ENCODE results near the gene NSUN2. TPM values are rescaled to one million over a fixed set of nuclear protein-coding genes. Genes with fewer than 3 reads are reported as not detected.

The NSUN2 gene
- total RNA-seq, 3 donors from 2014 or later (not counting 1 experiment from before 2014, with no cell fraction given), result 61.3 to 87.4 (median 81.4) TPM

- WGBS (ENCODE audit: insufficient coverage), result 72% methylated on average over 3 of the region's 3 CpGs
- H3K27ac Mint-ChIP-seq, result no peak overlapping the region
Measured at GRCh38 chr5:6592601-6593000, 40.2 kb downstream of the NSUN2 start.

GRCh38 chr5:6591671-6592288, 41.1 kb downstream of the NSUN2 start:
- Histone ChIP-seq H3K27me3 (ENCODE audit: control insufficient read depth, insufficient read depth, low read length) (peaks cover 2% of the 10 kb centered on the region), H3K4me3 (ENCODE audit: low read length) (no peak overlapping the region), H3K27ac (ENCODE audit: low read length) (no peak overlapping the region), H3K4me1 (ENCODE audit: control insufficient read depth, insufficient read depth, low read length) (no peaks in the 10 kb centered on the region), H3K9me3 (ENCODE audit: control insufficient read depth, insufficient read depth, low read length) (no peaks in the 10 kb centered on the region), H3K36me3 (ENCODE audit: control insufficient read depth, insufficient read depth, low read length) (peaks cover 3% of the 10 kb centered on the region)
- DNase-seq, result no peak
- H3K27ac Mint-ChIP-seq, result no peak overlapping the region
- peaks cover 9 to 11% of the 10 kb centered on the region in 2 donors for H3K27me3 Mint-ChIP-seq (ENCODE audit: low read depth in 2 of 2)
- H3K9me3 Mint-ChIP-seq, result no peaks in the 10 kb centered on the region
- H3K4me1 Mint-ChIP-seq, result peaks cover 4% of the 10 kb centered on the region in 2 donors
- 92% methylated on average over 12 of the region's 12 CpGs for WGBS (ENCODE audit: insufficient coverage)
- ATAC-seq, result no peak
- TF ChIP-seq CTCF (IDR thresholded peaks at IDR 0.05), result no peak
- intact Hi-C loops (cut with micrococcal nuclease), result no loop called here
- peaks cover 3% of the 10 kb centered on the region for H3K36me3 Mint-ChIP-seq
- H3K4me3 Mint-ChIP-seq, result no peak overlapping the region

More at GRCh38 chr5:6592601-6593000, 40.2 kb downstream of the NSUN2 start:
- H3K27me3 Mint-ChIP-seq (ENCODE audit: low read depth in 2 of 2), result peaks cover 7 to 9% of the 10 kb centered on the region in 2 donors
- no peak overlapping the region for H3K27ac ChIP-seq (ENCODE audit: low read length)
- H3K4me3 ChIP-seq (ENCODE audit: low read length), result no peak overlapping the region
- no peaks in the 10 kb centered on the region for H3K9me3 ChIP-seq (ENCODE audit: control insufficient read depth, insufficient read depth, low read length)
- peaks cover 2% of the 10 kb centered on the region for H3K27me3 ChIP-seq (ENCODE audit: control insufficient read depth, insufficient read depth, low read length)
- no peak for TF ChIP-seq CTCF (IDR thresholded peaks at IDR 0.05)
- H3K4me3 Mint-ChIP-seq, result no peak overlapping the region
- no peaks in the 10 kb centered on the region for H3K9me3 Mint-ChIP-seq
- H3K4me1 Mint-ChIP-seq, result peaks cover 4% of the 10 kb centered on the region in 2 donors
- intact Hi-C loops (cut with micrococcal nuclease), result no loop called here
- DNase-seq, result no peak
- peaks cover 3% of the 10 kb centered on the region for H3K36me3 ChIP-seq (ENCODE audit: control insufficient read depth, insufficient read depth, low read length)
- H3K36me3 Mint-ChIP-seq, result peaks cover 12% of the 10 kb centered on the region
- no peaks in the 10 kb centered on the region for H3K4me1 ChIP-seq (ENCODE audit: control insufficient read depth, insufficient read depth, low read length)
- no peak for ATAC-seq

- Histone ChIP-seq H3K36me3 (ENCODE audit: control insufficient read depth, insufficient read depth, low read length) (no peaks in the 10 kb centered on the region), H3K27me3 (ENCODE audit: control insufficient read depth, insufficient read depth, low read length) (peaks cover 2% of the 10 kb centered on the region), H3K4me1 (ENCODE audit: control insufficient read depth, insufficient read depth, low read length) (no peaks in the 10 kb centered on the region), H3K27ac (ENCODE audit: low read length) (no peak overlapping the region), H3K9me3 (ENCODE audit: control insufficient read depth, insufficient read depth, low read length) (no peaks in the 10 kb centered on the region), H3K4me3 (ENCODE audit: low read length) (no peak overlapping the region)
- Mint-ChIP-seq H3K4me1 (peaks cover 4% of the 10 kb centered on the region in 2 donors), H3K27me3 (ENCODE audit: low read depth in 2 of 2) (peaks cover 9 to 20% of the 10 kb centered on the region in 2 donors), H3K27ac (no peak overlapping the region), H3K4me3 (no peak overlapping the region), H3K9me3 (no peaks in the 10 kb centered on the region), H3K36me3 (no peaks in the 10 kb centered on the region)
- intact Hi-C loops (cut with micrococcal nuclease), result no loop called here
- ATAC-seq (no peak), DNase-seq (no peak)
- no peak for TF ChIP-seq CTCF (IDR thresholded peaks at IDR 0.05)
- WGBS (ENCODE audit: insufficient coverage), result 91% methylated on average over 2 of the region's 2 CpGs
Measured at GRCh38 chr5:6590581-6590980, 42.3 kb downstream of the NSUN2 start.

GRCh38 chr5:6587171-6587570, 45.7 kb downstream of the NSUN2 start:
- H3K36me3 ChIP-seq (ENCODE audit: control insufficient read depth, insufficient read depth, low read length), result no peaks in the 10 kb centered on the region
- no peak for TF ChIP-seq CTCF (IDR thresholded peaks at IDR 0.05)
- Mint-ChIP-seq H3K27ac (no peak overlapping the region), H3K36me3 (no peaks in the 10 kb centered on the region), H3K27me3 (ENCODE audit: low read depth in 2 of 2) (peaks cover 24 to 42% of the 10 kb centered on the region in 2 donors), H3K4me3 (no peak overlapping the region), H3K9me3 (no peaks in the 10 kb centered on the region), H3K4me1 (peaks cover 0 to 4% of the 10 kb centered on the region in 2 donors)
- no peak for DNase-seq
- peaks cover 11% of the 10 kb centered on the region for H3K27me3 ChIP-seq (ENCODE audit: control insufficient read depth, insufficient read depth, low read length)
- H3K27ac ChIP-seq (ENCODE audit: low read length), result no peak overlapping the region
- no peaks in the 10 kb centered on the region for H3K9me3 ChIP-seq (ENCODE audit: control insufficient read depth, insufficient read depth, low read length)
- WGBS (ENCODE audit: insufficient coverage), result 92% methylated on average over 9 of the region's 9 CpGs
- intact Hi-C loops (cut with micrococcal nuclease), result no loop called here
- no peak overlapping the region for H3K4me3 ChIP-seq (ENCODE audit: low read length)
- no peak for ATAC-seq
- peaks cover 3% of the 10 kb centered on the region for H3K4me1 ChIP-seq (ENCODE audit: control insufficient read depth, insufficient read depth, low read length)
